ENCODE data around the gene CTBP2. TPM values are rescaled to one million over a fixed set of nuclear protein-coding genes. Genes with fewer than 3 reads are reported as not detected.

Gene CTBP2
- total and polyA plus RNA-seq, 10 of the 15 experiments (the other 5 are each of a cell fraction or from before 2014, with no cell fraction given) = 0.02 to 0.72 (median 0.06) TPM; not detected in 2

- Histone ChIP-seq H3K36me3 (ENCODE audit: control insufficient read depth in 2 of 2, insufficient read depth in 2 of 2, low read length in 1 of 2) (no peaks in the 10 kb centered on the region), H3K79me2 (ENCODE audit: control insufficient read depth, insufficient read depth, low read length) (no peaks in the 10 kb centered on the region), H3K4me3 (no peak overlapping the region), H3K27me3 (replicated peaks in 1 of 2; ENCODE audit: control insufficient read depth in 2 of 2, insufficient read depth in 2 of 2, low read length in 1 of 2) (peaks cover 0 to 3% of the 10 kb centered on the region in 2 experiments; a peak in 2 of 4 replicates), H3K9me3 (replicated peaks; ENCODE audit: control insufficient read depth, insufficient read depth, low read length) (no peaks in the 10 kb centered on the region), H3K9ac (ENCODE audit: control insufficient read depth, insufficient read depth, low read length) (no peak overlapping the region), H3K4me2 (ENCODE audit: control insufficient read depth, insufficient read depth) (no peak overlapping the region), H3K4me1 (ENCODE audit: control insufficient read depth, insufficient read depth, low read length) (no peaks in the 10 kb centered on the region), H4K20me1 (ENCODE audit: control insufficient read depth, insufficient read depth) (no peaks in the 10 kb centered on the region), H2AFZ (ENCODE audit: control insufficient read depth, low read depth, low read length) (no peak overlapping the region), H3K27ac (ENCODE audit: control insufficient read depth, insufficient read depth) (no peak overlapping the region)
- ChIA-PET CTCF (no interaction called here), SMC1A (ENCODE audit: uncharacterized antibody, unreplicated experiment) (no interaction called here), RAD21 (ENCODE audit: unreplicated experiment) (no interaction called here), POLR2A (no interaction called here)
- ATAC-seq (no peak), FAIRE-seq (no peak), DNase-seq (ENCODE audit: low read depth, low spot score) (no peak)
- no TSS peak for BruUV-seq (replicated peaks)
- in situ Hi-C loops (cut with MboI) = no loop called here
- WGBS (ENCODE audit: insufficient coverage, insufficient replicate concordance, low lambda C conversion rate, missing lambda C conversion rate) = 71% methylated on average over 8 of the region's 8 CpGs
- intact Hi-C loops (cut with micrococcal nuclease; ENCODE audit: unreplicated experiment) = no loop called here
- TF ChIP-seq IRF4 (IDR thresholded peaks at IDR 0.05; ENCODE audit: low read depth, low read length) (no peak), TBL1XR1 (IDR thresholded peaks at IDR 0.05; ENCODE audit: low read depth, low read length) (no peak), ZNF207 (IDR thresholded peaks at IDR 0.05; ENCODE audit: borderline replicate concordance) (no peak), PML (IDR thresholded peaks at IDR 0.05; ENCODE audit: low read length) (no peak), NR2C1 (IDR thresholded peaks at IDR 0.05) (no peak), REST (IDR thresholded peaks at IDR 0.05; ENCODE audit: low read depth, low read length) (no peak), NR2C2 (IDR thresholded peaks at IDR 0.05; ENCODE audit: borderline replicate concordance, control insufficient read depth, insufficient read length, low read depth) (no peak), WRNIP1 (IDR thresholded peaks at IDR 0.05; ENCODE audit: borderline replicate concordance, low read depth, low read length) (no peak), POLR2AphosphoS5 (IDR thresholded peaks at IDR 0.05; ENCODE audit: low read length) (no peak), ZNF622 (IDR thresholded peaks at IDR 0.05) (no peak)
Observed at GRCh38 chr10:125122566-125122965, 37.8 kb downstream of the CTBP2 start.

Measured in GM12878 (cell line).